ENCODE data around the gene ITGA1.
"Not testable (repeated sequence)": the region's sequence is repeated elsewhere in the genome, so short reads cannot be mapped to it uniquely, and the experiment has no call there.

ITGA1 gene

DNA sequence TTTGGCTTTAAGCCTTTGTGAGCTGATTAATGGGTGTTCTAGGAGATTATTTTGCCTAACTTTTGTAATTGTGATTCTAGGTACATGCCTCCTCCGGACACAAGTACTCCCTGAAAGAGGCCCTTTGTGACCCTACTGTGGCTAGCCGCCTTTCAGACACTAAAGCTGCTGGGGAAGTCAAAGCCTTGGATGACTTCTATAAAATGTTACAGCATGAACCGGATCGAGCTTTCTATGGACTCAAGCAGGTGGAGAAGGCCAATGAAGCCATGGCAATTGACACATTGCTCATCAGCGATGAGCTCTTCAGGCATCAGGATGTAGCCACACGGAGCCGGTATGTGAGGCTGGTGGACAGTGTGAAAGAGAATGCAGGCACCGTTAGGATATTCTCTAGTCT lies 13.6 kb downstream of the ITGA1 start:
- DNase-seq (ENCODE audit: low spot score): no peak

DNA sequence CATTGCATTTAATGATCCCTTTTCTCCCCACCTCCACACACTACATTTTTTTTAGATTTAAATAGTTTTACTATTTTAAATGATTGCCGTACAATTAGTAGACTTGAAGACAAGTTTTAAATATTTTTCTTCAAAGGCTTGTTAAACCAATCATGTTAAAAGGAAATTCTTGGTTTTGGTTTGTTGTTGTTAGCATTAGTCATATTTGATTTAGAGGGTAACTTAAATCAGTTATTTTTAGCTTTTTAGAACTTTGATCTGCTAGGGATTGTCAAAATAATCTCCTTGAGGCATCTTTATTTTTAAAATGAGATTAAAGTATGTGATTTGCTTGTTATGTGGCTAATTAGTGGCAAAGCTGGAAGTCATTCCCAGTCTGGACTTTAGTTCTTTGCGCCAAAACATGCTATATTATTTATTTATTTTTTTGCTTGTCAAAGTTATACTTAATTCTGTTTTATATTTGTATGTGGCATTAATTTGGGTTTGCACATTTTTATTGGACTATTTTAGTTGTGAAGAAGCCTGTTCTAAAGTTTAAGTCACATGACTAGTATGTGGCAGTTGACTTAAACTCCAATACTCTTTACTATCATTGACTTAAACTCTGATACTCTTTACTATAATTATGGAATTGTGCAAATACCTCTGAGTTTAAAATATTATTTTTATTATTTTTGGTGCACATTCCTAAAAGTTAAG lies 14.7 kb downstream of the ITGA1 start:
- no peak for DNase-seq (ENCODE audit: low spot score)

DNA sequence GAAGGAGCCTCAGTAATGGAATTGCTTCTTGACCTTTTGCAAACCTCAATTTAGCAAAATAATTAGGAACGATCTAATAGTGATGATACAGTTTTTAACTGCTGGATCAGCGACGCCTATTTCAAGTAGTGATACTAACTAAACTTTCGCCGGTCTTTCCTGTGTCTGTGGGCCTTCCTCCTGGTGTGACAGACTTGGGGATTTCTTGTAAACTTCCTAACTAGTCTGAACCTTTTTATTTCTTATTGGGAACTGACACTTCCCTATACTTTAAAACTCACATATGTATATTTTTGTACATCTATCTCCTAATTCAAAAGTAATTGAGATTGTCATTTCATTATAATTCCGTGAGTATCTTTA lies 15.2 kb downstream of the ITGA1 start:
- no peak for DNase-seq (ENCODE audit: low spot score)

GRCh38 chr5:52804387-52804791 lies 16.7 kb downstream of the ITGA1 start:
- no peak for DNase-seq (ENCODE audit: low spot score)

DNA sequence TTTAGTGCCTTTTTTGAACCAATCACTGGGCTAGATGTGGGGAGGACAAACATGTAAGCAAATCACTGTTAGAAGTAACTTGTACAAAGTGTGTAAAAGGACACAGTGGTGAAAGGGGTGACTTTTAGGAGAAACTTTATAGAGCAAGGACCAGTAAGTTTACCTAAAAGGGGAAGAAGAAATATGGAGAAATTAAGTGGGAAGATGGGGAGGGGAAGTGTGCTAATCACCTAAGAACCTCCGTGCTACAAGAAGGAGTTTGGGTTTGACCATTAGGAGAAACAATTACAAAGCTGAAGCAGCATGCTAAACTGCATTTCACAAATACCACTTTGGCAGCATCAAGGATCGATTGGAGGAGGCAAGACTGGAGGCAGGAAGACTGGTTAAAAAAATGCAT lies 17.3 kb downstream of the ITGA1 start:
- DNase-seq (ENCODE audit: low spot score): no peak

GRCh38 chr5:52805615-52806014 lies 17.9 kb downstream of the ITGA1 start:
- DNase-seq (ENCODE audit: low spot score): no peak

DNA sequence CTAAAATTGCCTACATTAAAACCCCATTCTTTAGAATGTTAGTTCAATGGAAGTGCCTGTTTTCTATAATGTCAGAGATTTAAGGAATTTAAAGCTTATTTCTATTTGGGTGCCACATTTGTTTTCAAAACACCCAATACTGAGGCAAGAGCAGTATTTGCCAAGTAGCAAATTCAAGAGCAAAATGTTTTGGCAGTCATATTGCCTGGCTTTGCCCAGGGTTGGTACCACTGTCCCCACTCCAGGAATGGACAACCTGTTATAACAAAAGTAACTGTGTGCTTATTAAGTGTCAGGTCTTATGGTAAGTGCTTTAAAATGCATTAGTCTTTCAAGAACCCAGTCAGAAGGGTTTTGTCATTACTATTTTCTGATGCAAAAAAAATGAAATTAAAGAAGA lies 19.3 kb downstream of the ITGA1 start:
- no peak for DNase-seq (ENCODE audit: low spot score)

DNA sequence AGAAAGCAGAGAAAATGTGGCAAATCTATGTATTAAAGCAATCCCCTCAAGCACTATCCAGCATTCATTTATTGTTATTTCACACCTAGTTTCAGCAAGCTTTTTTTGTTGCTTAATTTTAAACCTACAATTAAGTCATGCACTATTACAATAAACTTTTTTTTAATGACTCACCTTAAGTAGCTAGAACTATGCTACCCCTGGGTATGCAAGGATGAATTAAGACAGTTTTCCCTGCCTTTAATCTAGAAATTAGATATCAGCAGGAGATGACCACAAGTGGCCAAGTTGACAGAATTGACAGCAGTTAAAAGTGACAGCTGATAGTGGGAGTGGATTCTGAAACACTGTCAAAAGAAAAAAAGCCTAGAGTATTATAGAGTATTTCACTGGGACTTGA lies 20.0 kb downstream of the ITGA1 start:
- DNase-seq (ENCODE audit: low spot score): no peak

DNA sequence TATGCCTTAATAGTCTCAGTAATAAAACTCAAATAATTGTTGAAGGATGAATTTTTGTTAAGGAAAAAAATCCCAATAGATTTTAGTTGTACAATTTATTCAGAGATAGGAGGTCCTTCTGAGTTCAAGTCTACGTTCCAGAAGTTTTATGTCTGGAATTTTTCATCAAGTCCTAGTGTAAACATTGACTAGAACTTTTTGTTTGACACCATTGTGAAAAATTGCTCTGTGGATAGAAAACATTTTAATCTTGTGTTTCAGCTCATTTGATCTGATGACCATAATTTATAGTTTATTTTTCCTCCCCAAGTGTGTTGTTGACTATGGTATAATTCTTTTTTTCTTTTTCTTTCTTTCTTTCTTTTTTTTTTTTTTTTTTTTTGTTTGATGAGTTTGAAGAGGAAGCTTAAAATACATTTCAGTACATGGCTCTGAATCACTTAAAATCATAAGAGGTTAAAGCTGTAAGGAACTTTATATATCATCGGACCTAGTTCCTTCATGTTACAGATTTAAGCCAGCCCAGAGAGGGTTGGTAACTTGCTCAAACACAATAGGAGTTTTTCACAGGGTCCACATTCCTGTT lies 20.7 kb downstream of the ITGA1 start:
- no peak for DNase-seq (ENCODE audit: low spot score)

DNA sequence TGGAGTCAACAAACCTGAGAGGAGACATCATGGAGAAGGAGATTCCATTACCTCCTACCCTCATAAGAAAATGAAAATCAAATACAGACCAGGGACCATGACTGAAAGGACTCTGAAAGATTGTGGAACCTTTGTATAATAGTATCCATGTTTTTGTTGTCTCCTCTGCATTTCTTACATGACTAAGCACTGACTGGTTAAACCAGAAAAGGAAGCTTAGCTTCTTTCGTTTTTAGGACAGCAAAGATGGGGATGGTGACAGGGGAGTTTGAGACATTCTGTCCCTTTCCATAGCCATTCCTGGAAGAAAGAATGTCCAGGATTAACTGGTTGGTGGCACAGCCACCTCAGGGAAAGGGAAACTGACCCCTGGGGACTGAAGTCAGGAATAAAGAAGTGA lies 22.2 kb downstream of the ITGA1 start:
- no peak for DNase-seq (ENCODE audit: low spot score)

GRCh38 chr5:52810426-52810825 lies 22.7 kb downstream of the ITGA1 start:
- DNase-seq (ENCODE audit: low spot score): no peak

DNA sequence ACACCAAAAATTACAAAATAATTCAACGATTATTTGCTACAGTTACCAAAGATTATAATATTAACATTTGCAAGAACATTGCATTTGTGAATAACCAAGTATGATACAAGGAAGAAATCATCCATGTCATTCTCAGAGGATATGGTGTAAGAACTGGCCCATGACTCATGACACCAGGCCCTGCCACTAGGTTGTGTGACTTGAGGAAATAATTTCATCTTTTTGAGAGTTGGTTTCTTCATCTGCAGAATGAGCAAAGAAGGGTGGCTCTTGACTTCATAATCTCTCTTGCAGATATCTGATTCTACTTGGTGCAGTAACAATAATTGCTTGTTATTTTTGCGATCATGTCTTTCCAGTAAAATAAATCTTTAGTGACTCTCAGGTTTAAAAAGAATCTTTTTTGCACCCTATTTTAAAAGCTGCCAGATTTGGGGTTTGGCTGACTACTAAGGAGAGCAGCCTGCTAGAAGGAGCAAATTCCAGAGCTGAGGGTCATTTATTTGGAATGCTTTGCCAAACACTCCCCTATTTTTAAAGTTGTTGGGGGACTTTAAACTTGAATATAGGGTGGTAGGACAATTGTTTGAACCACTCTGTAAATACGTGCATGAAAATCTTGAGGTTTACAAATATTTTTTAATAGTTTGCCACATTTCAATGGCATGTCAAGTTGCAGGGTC lies 23.5 kb downstream of the ITGA1 start:
- DNase-seq (ENCODE audit: low spot score): no peak

GRCh38 chr5:52814352-52815148 lies 26.8 kb downstream of the ITGA1 start:
- DNase-seq (ENCODE audit: low spot score): no peak

- DNase-seq (ENCODE audit: low spot score): no peak
These were observed 30.1 kb downstream of the ITGA1 start for GRCh38 chr5:52817818-52818217.

DNA sequence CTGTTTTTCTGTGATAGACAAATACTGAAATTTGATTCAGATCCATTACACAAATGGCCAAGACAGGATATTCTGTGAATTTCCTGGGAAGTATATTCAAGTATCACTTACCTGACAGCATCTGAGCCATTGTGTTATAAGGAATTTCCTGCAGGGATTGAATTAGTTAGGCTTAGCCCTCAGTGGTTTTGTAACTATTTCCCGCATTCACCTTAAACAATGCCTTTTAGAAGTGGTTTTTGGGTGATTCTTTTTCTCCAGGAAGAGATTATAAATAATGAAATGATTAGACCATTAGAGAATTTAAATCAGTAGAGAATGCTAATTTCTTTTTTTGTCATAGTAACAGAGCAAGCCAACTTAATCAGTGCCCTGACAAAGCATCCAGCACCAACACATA lies 30.6 kb downstream of the ITGA1 start:
- no peak for DNase-seq (ENCODE audit: low spot score)

DNA sequence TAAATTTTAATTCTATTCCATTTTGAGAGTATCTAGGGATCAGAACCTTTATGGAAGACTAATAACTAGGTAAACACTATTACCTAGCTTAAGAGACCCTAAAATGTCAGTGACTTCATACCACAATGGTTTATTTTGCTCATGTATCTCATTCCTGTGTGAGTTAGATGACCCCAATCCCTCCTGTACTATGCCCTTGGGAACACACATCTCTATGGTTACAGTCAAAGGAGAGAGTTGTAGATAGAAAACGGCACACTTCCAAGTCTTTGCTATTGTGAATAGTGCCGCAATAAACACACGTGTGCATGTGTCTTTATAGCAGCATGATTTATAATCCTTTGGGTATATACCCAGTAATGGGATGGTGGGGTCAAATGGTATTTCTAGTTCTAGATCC lies 31.1 kb downstream of the ITGA1 start:
- DNase-seq (ENCODE audit: low spot score): not testable (repeated sequence)

GRCh38 chr5:52821901-52822300 lies 34.2 kb downstream of the ITGA1 start:
- DNase-seq (ENCODE audit: low spot score): no peak

DNA sequence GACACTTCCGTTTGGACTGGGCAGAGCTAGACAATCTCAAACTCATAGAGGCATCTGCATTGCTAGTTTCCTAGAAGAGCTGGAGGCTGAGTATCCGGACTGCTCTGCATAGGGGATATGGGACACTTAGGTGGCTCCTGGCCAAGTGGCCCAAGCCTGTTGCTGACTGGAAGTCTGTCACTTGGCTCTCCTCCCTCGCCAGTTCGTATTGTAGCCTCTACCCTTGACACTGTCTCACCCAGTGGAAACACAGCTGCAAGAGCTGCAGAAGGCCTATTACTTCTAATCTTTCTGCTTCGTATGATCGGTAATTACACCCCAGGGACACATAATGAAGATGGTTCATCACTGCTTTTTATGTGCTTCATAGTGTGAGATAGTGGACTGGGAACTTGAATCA lies 34.7 kb downstream of the ITGA1 start:
- DNase-seq (ENCODE audit: low spot score): no peak

DNA sequence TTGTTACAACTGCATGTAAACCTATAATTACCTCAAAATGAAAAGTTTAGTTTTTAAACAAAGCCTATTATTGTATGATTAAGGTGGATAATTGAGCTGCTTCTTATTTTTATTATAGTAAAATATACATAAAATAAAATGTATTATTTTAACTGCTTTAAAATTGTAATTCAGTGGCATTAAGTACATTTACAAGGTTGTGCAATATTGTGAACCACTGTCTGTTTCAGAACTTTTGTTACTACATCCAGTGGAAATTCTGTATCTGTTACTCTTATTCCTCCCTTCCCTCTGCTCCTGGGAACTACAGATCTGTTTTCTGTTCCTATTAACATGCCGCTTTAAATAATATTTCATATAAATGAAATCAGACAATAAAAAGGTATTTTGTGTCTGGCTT lies 37.1 kb downstream of the ITGA1 start:
- no peak for DNase-seq (ENCODE audit: low spot score)

DNA sequence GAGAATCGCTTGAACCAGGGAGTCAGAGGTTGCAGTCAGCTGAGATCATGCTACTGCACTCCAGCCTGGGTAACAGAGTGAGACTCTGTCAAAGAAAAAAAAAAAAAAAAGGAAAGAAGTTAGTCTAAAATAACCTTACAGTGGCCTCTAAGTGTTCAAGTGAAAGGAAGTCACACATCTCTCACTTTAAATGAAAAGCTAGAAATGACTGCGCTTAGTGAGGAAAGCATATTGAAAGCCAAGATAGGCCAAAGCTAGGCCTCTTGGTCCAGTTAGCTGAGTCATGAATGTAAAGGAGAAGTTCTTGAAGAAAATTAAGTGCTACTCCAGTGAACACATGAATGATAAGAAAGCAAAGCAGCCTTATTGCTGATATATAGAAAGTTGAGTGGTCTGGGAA lies 38.1 kb downstream of the ITGA1 start:
- DNase-seq (ENCODE audit: low spot score): no peak

DNA sequence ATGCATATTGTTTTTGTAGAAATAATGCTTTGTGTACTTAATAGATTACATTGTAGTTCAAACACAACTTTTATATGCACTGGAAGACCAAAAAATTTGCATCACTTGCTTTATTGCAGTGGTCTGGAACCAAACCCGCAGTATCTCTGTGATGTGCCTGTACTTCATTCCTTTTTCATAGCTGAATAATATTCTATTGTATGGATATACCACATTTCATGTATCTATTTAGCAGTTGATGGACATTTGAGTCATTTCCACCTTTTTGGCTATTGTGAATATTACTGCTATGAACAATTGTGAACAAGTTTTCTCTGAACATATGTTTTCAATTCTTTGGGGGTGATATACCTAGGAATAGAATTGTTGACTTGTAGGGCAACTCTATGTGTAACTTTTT lies 40.1 kb downstream of the ITGA1 start:
- DNase-seq (ENCODE audit: low spot score): no peak

- DNase-seq (ENCODE audit: low spot score): no peak
These were observed 41.9 kb downstream of the ITGA1 start for GRCh38 chr5:52829664-52830063.

GRCh38 chr5:52830650-52831049 lies 42.9 kb downstream of the ITGA1 start:
- no peak for DNase-seq (ENCODE audit: low spot score)

Measured in hematopoietic multipotent progenitor cell treated with erythropoietin and hydrocortisone succinate and interleukin-3 and kit ligand, for 15 days (in vitro differentiated cells).